Endothelial cell of umbilical vein (primary cell): ENCODE measurements around the gene FBXO11.
"Not testable (repeated sequence)": the region's sequence is repeated elsewhere in the genome, so short reads cannot be mapped to it uniquely, and the experiment has no call there.

Source experiments
- EZH2 ChIP-seq: IDR thresholded peaks from 2 replicates; pipeline ENCODE4 v1.6.1; 2012; ENCODE audit warnings: borderline replicate concordance, low read depth, mild to moderate bottlenecking, moderate library complexity, low read length, inconsistent platforms; ENCODE audit not compliant: severe bottlenecking
- JUN ChIP-seq: IDR thresholded peaks from 2 replicates; pipeline ENCODE4 v1.6.1; 2011; ENCODE audit warnings: borderline replicate concordance, low read depth; ENCODE audit not compliant: insufficient read length, insufficient read depth
- POLR2A ChIP-seq: IDR thresholded peaks from 2 replicates; pipeline ENCODE4 v1.6.1; 2012; ENCODE audit warnings: low read depth, mild to moderate bottlenecking, control low read depth, low read length
- POLR2AphosphoS5 ChIP-seq: IDR thresholded peaks from 2 replicates; pipeline ENCODE4 v1.6.1; 2012; ENCODE audit warnings: low read depth, mild to moderate bottlenecking, control low read depth, low read length, moderate library complexity; ENCODE audit not compliant: insufficient read depth
- TF ChIP-seq, protein P1 (sequence below), 2 donors: IDR thresholded peaks; 1 replicate in 1 of 2; 2 replicates in 1 of 2; pipeline ENCODE4 v1.5.1; 2011; ENCODE audit warnings: low read length in 2 of 2, mild to moderate bottlenecking in 2 of 2, moderate library complexity in 2 of 2, control low read depth in 1 of 2, inconsistent platforms in 1 of 2, low read depth in 1 of 2; ENCODE audit not compliant: insufficient read depth in 1 of 2; ENCODE audit errors: extremely low read depth in 1 of 2
- TF ChIP-seq, protein P2 (sequence below): IDR thresholded peaks from 2 replicates; pipeline ENCODE4 v1.6.1; 2011; ENCODE audit not compliant: insufficient read depth, insufficient read length

DNA sequence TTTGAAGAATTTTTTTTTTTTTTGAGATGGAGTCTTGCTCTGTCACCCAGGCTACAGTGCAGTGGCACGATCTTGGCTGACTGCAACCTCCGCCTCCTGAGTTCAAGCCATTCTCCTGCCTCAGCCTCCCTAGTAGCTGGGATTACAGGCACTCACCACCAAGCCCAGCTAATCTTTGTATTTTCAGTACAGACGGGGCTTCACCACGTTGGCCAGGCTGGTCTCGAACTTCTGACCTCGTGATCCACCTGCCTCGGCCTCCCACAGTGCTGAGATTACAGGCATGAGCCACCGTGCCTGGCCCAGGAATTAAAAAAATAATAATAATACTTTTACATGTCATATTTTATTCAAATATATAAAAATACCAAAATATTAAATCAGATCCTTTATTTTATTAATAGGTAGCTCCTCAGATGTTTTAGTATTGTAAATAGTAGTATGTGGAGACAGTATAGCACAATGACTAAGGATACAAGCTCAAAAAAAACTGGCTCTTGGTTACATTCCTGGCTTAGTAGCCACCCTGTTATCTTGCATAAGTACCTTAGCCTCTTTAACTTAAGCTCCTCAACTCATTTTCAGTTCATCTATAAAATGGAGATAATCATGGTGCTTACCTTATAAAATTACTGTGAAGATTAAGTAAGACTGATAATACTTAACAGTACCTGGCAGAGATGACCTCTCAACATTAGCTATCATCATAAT lies 53.1 kb downstream of the FBXO11 start:
- TF ChIP-seq POLR2AphosphoS5, EZH2, POLR2A, JUN: not testable (repeated sequence)
- TF ChIP-seq, protein P1, sequence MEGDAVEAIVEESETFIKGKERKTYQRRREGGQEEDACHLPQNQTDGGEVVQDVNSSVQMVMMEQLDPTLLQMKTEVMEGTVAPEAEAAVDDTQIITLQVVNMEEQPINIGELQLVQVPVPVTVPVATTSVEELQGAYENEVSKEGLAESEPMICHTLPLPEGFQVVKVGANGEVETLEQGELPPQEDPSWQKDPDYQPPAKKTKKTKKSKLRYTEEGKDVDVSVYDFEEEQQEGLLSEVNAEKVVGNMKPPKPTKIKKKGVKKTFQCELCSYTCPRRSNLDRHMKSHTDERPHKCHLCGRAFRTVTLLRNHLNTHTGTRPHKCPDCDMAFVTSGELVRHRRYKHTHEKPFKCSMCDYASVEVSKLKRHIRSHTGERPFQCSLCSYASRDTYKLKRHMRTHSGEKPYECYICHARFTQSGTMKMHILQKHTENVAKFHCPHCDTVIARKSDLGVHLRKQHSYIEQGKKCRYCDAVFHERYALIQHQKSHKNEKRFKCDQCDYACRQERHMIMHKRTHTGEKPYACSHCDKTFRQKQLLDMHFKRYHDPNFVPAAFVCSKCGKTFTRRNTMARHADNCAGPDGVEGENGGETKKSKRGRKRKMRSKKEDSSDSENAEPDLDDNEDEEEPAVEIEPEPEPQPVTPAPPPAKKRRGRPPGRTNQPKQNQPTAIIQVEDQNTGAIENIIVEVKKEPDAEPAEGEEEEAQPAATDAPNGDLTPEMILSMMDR (IDR thresholded peaks at IDR 0.05; ENCODE audit: extremely low read depth in 1 of 2, insufficient read depth in 1 of 2, low read depth in 1 of 2, low read length in 2 of 2), result not testable (repeated sequence)
- TF ChIP-seq, protein P2, sequence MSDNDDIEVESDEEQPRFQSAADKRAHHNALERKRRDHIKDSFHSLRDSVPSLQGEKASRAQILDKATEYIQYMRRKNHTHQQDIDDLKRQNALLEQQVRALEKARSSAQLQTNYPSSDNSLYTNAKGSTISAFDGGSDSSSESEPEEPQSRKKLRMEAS, result not testable (repeated sequence)
